ENCODE measurements around the gene ADGRL2.

The ADGRL2 gene

GRCh38 chr1:81967951-81968350 is 167.2 kb downstream of the ADGRL2 start:
- H3K9me3 ChIP-seq (ENCODE audit: control insufficient read depth, low read length), result no peaks in the 10 kb centered on the region
- no peak for DNase-seq
- H3K27me3 ChIP-seq (replicated peaks; ENCODE audit: control insufficient read depth, insufficient read depth, low read length, poor library complexity, severe bottlenecking), result no peaks in the 10 kb centered on the region
- no peaks in the 10 kb centered on the region for H3K4me1 ChIP-seq (ENCODE audit: control insufficient read depth, insufficient read depth, low read length, poor library complexity, severe bottlenecking)
- no peak overlapping the region for H3K4me3 ChIP-seq (ENCODE audit: insufficient read depth, low read depth, low read length, poor library complexity, severe bottlenecking)
- H3K27ac ChIP-seq (ENCODE audit: insufficient read depth, low read length, poor library complexity, severe bottlenecking), result no peak overlapping the region
- no peaks in the 10 kb centered on the region for H3K36me3 ChIP-seq (ENCODE audit: control insufficient read depth, insufficient read depth, low read length)

- Histone ChIP-seq H3K9me3 (ENCODE audit: control insufficient read depth, low read length) (no peaks in the 10 kb centered on the region), H3K4me1 (ENCODE audit: control insufficient read depth, insufficient read depth, low read length, poor library complexity, severe bottlenecking) (no peaks in the 10 kb centered on the region), H3K4me3 (ENCODE audit: insufficient read depth, low read depth, low read length, poor library complexity, severe bottlenecking) (no peak overlapping the region), H3K27ac (ENCODE audit: insufficient read depth, low read length, poor library complexity, severe bottlenecking) (no peak overlapping the region), H3K27me3 (replicated peaks; ENCODE audit: control insufficient read depth, insufficient read depth, low read length, poor library complexity, severe bottlenecking) (no peaks in the 10 kb centered on the region), H3K36me3 (ENCODE audit: control insufficient read depth, insufficient read depth, low read length) (no peaks in the 10 kb centered on the region)
- DNase-seq, result no peak
Measured at GRCh38 chr1:81970416-81970815, 169.7 kb downstream of the ADGRL2 start.

- DNase-seq, result no peak
- Histone ChIP-seq H3K27ac (ENCODE audit: insufficient read depth, low read length, poor library complexity, severe bottlenecking) (no peak overlapping the region), H3K4me1 (ENCODE audit: control insufficient read depth, insufficient read depth, low read length, poor library complexity, severe bottlenecking) (no peaks in the 10 kb centered on the region), H3K36me3 (ENCODE audit: control insufficient read depth, insufficient read depth, low read length) (no peaks in the 10 kb centered on the region), H3K27me3 (replicated peaks; ENCODE audit: control insufficient read depth, insufficient read depth, low read length, poor library complexity, severe bottlenecking) (no peaks in the 10 kb centered on the region), H3K4me3 (ENCODE audit: insufficient read depth, low read depth, low read length, poor library complexity, severe bottlenecking) (no peak overlapping the region), H3K9me3 (ENCODE audit: control insufficient read depth, low read length) (no peaks in the 10 kb centered on the region)
Measured at GRCh38 chr1:81974222-81974841, 173.6 kb downstream of the ADGRL2 start.

- Histone ChIP-seq H3K4me3 (ENCODE audit: insufficient read depth, low read depth, low read length, poor library complexity, severe bottlenecking) (no peak overlapping the region), H3K36me3 (ENCODE audit: control insufficient read depth, insufficient read depth, low read length) (no peaks in the 10 kb centered on the region), H3K27me3 (replicated peaks; ENCODE audit: control insufficient read depth, insufficient read depth, low read length, poor library complexity, severe bottlenecking) (no peaks in the 10 kb centered on the region), H3K27ac (ENCODE audit: insufficient read depth, low read length, poor library complexity, severe bottlenecking) (no peak overlapping the region), H3K9me3 (ENCODE audit: control insufficient read depth, low read length) (no peaks in the 10 kb centered on the region), H3K4me1 (ENCODE audit: control insufficient read depth, insufficient read depth, low read length, poor library complexity, severe bottlenecking) (no peaks in the 10 kb centered on the region)
- DNase-seq, result no peak
Measured at GRCh38 chr1:81974883-81975555, 174.3 kb downstream of the ADGRL2 start.

GRCh38 chr1:81976539-81976938 is 175.8 kb downstream of the ADGRL2 start:
- H3K9me3 ChIP-seq (ENCODE audit: control insufficient read depth, low read length), result no peaks in the 10 kb centered on the region
- no peaks in the 10 kb centered on the region for H3K36me3 ChIP-seq (ENCODE audit: control insufficient read depth, insufficient read depth, low read length)
- no peak overlapping the region for H3K4me3 ChIP-seq (ENCODE audit: insufficient read depth, low read depth, low read length, poor library complexity, severe bottlenecking)
- no peak overlapping the region for H3K27ac ChIP-seq (ENCODE audit: insufficient read depth, low read length, poor library complexity, severe bottlenecking)
- no peaks in the 10 kb centered on the region for H3K27me3 ChIP-seq (replicated peaks; ENCODE audit: control insufficient read depth, insufficient read depth, low read length, poor library complexity, severe bottlenecking)
- no peak for DNase-seq
- no peaks in the 10 kb centered on the region for H3K4me1 ChIP-seq (ENCODE audit: control insufficient read depth, insufficient read depth, low read length, poor library complexity, severe bottlenecking)

GRCh38 chr1:81978945-81979344 is 178.2 kb downstream of the ADGRL2 start:
- Histone ChIP-seq H3K36me3 (ENCODE audit: control insufficient read depth, insufficient read depth, low read length) (no peaks in the 10 kb centered on the region), H3K27ac (ENCODE audit: insufficient read depth, low read length, poor library complexity, severe bottlenecking) (no peak overlapping the region), H3K27me3 (replicated peaks; ENCODE audit: control insufficient read depth, insufficient read depth, low read length, poor library complexity, severe bottlenecking) (no peaks in the 10 kb centered on the region), H3K4me3 (ENCODE audit: insufficient read depth, low read depth, low read length, poor library complexity, severe bottlenecking) (no peak overlapping the region), H3K4me1 (ENCODE audit: control insufficient read depth, insufficient read depth, low read length, poor library complexity, severe bottlenecking) (no peaks in the 10 kb centered on the region), H3K9me3 (ENCODE audit: control insufficient read depth, low read length) (no peaks in the 10 kb centered on the region)
- no peak for DNase-seq

- Histone ChIP-seq H3K27ac (ENCODE audit: insufficient read depth, low read length, poor library complexity, severe bottlenecking) (no peak overlapping the region), H3K4me3 (ENCODE audit: insufficient read depth, low read depth, low read length, poor library complexity, severe bottlenecking) (no peak overlapping the region), H3K4me1 (ENCODE audit: control insufficient read depth, insufficient read depth, low read length, poor library complexity, severe bottlenecking) (no peaks in the 10 kb centered on the region), H3K9me3 (ENCODE audit: control insufficient read depth, low read length) (no peaks in the 10 kb centered on the region), H3K27me3 (replicated peaks; ENCODE audit: control insufficient read depth, insufficient read depth, low read length, poor library complexity, severe bottlenecking) (no peaks in the 10 kb centered on the region), H3K36me3 (ENCODE audit: control insufficient read depth, insufficient read depth, low read length) (no peaks in the 10 kb centered on the region)
- DNase-seq, result no peak
Measured at GRCh38 chr1:81982523-81982922, 181.8 kb downstream of the ADGRL2 start.

GRCh38 chr1:81989524-81989923 is 188.8 kb downstream of the ADGRL2 start:
- no peak for DNase-seq
- no peaks in the 10 kb centered on the region for H3K27me3 ChIP-seq (replicated peaks; ENCODE audit: control insufficient read depth, insufficient read depth, low read length, poor library complexity, severe bottlenecking)
- H3K4me1 ChIP-seq (ENCODE audit: control insufficient read depth, insufficient read depth, low read length, poor library complexity, severe bottlenecking), result no peaks in the 10 kb centered on the region
- no peak overlapping the region for H3K4me3 ChIP-seq (ENCODE audit: insufficient read depth, low read depth, low read length, poor library complexity, severe bottlenecking)
- no peak overlapping the region for H3K27ac ChIP-seq (ENCODE audit: insufficient read depth, low read length, poor library complexity, severe bottlenecking)
- H3K36me3 ChIP-seq (ENCODE audit: control insufficient read depth, insufficient read depth, low read length), result no peaks in the 10 kb centered on the region
- no peaks in the 10 kb centered on the region for H3K9me3 ChIP-seq (ENCODE audit: control insufficient read depth, low read length)

GRCh38 chr1:81990241-81990640 is 189.5 kb downstream of the ADGRL2 start:
- no peaks in the 10 kb centered on the region for H3K9me3 ChIP-seq (ENCODE audit: control insufficient read depth, low read length)
- no peaks in the 10 kb centered on the region for H3K27me3 ChIP-seq (replicated peaks; ENCODE audit: control insufficient read depth, insufficient read depth, low read length, poor library complexity, severe bottlenecking)
- H3K4me1 ChIP-seq (ENCODE audit: control insufficient read depth, insufficient read depth, low read length, poor library complexity, severe bottlenecking), result no peaks in the 10 kb centered on the region
- H3K36me3 ChIP-seq (ENCODE audit: control insufficient read depth, insufficient read depth, low read length), result no peaks in the 10 kb centered on the region
- no peak for DNase-seq
- H3K27ac ChIP-seq (ENCODE audit: insufficient read depth, low read length, poor library complexity, severe bottlenecking), result no peak overlapping the region
- H3K4me3 ChIP-seq (ENCODE audit: insufficient read depth, low read depth, low read length, poor library complexity, severe bottlenecking), result no peak overlapping the region

- Histone ChIP-seq H3K9me3 (ENCODE audit: control insufficient read depth, low read length) (no peaks in the 10 kb centered on the region), H3K4me3 (ENCODE audit: insufficient read depth, low read depth, low read length, poor library complexity, severe bottlenecking) (no peak overlapping the region), H3K4me1 (ENCODE audit: control insufficient read depth, insufficient read depth, low read length, poor library complexity, severe bottlenecking) (no peaks in the 10 kb centered on the region), H3K36me3 (ENCODE audit: control insufficient read depth, insufficient read depth, low read length) (no peaks in the 10 kb centered on the region), H3K27me3 (replicated peaks; ENCODE audit: control insufficient read depth, insufficient read depth, low read length, poor library complexity, severe bottlenecking) (no peaks in the 10 kb centered on the region), H3K27ac (ENCODE audit: insufficient read depth, low read length, poor library complexity, severe bottlenecking) (no peak overlapping the region)
- DNase-seq, result no peak
Measured at GRCh38 chr1:81998165-81998564, 197.4 kb downstream of the ADGRL2 start.
